Activated naive CD8-positive, alpha-beta T cell treated with anti-CD3 and anti-CD28 coated beads for 36 hours (primary cell): ENCODE data around the gene CACNA1S. TPM values are rescaled to one million over a fixed set of nuclear protein-coding genes. Genes with fewer than 3 reads are reported as not detected.

Experiments used
- DNase-seq: peaks from one replicate; pipeline ENCODE4 v3.0.0; 2021
- H3K27ac Mint-ChIP-seq: one replicate; pipeline ENCODE4 v1.8.0; 2022; ENCODE audit warnings: mild to moderate bottlenecking, moderate library complexity, mixed read lengths
- H3K27me3 Mint-ChIP-seq: one replicate; pipeline ENCODE4 v1.8.0; 2022; ENCODE audit warnings: mild to moderate bottlenecking, mixed read lengths
- H3K36me3 Mint-ChIP-seq: one replicate; pipeline ENCODE4 v1.8.0; 2021; ENCODE audit warnings: mild to moderate bottlenecking, mixed read lengths
- H3K4me1 Mint-ChIP-seq: one replicate; pipeline ENCODE4 v1.8.0; 2021; ENCODE audit warnings: mixed read lengths
- H3K4me3 Mint-ChIP-seq: one replicate; pipeline ENCODE4 v1.8.0; 2022; ENCODE audit warnings: mild to moderate bottlenecking, moderate library complexity, mixed read lengths
- H3K9me3 Mint-ChIP-seq: one replicate; pipeline ENCODE4 v1.8.0; 2022; ENCODE audit warnings: mixed read lengths
- total RNA-seq, 2 experiments: library from RNA; stranded (reverse); gene quantifications; one replicate each; pipeline ENCODE4 v1.2.3, GENCODE V29; 2021

Gene CACNA1S
- total RNA-seq, 2 experiments from 2014 or later = not detected

GRCh38 chr1:201059871-201060555 is 52.2 kb downstream of the CACNA1S start:
- Mint-ChIP-seq H3K36me3 (no peaks in the 10 kb centered on the region), H3K9me3 (no peaks in the 10 kb centered on the region), H3K27me3 (no peaks in the 10 kb centered on the region), H3K27ac (no peak overlapping the region), H3K4me1 (peaks cover 6% of the 10 kb centered on the region), H3K4me3 (no peak overlapping the region)
- no peak for DNase-seq

- H3K9me3 Mint-ChIP-seq = no peaks in the 10 kb centered on the region
- no peaks in the 10 kb centered on the region for H3K27me3 Mint-ChIP-seq
- no peak overlapping the region for H3K27ac Mint-ChIP-seq
- DNase-seq = no peak
- H3K4me3 Mint-ChIP-seq = no peak overlapping the region
- no peaks in the 10 kb centered on the region for H3K36me3 Mint-ChIP-seq
- peaks cover 6% of the 10 kb centered on the region for H3K4me1 Mint-ChIP-seq
These were observed 52.8 kb downstream of the CACNA1S start for GRCh38 chr1:201059401-201059800.

- H3K4me1 Mint-ChIP-seq = peaks cover 9% of the 10 kb centered on the region
- H3K9me3 Mint-ChIP-seq = no peaks in the 10 kb centered on the region
- no peaks in the 10 kb centered on the region for H3K27me3 Mint-ChIP-seq
- no peak overlapping the region for H3K4me3 Mint-ChIP-seq
- H3K27ac Mint-ChIP-seq = no peak overlapping the region
- no peak for DNase-seq
- no peaks in the 10 kb centered on the region for H3K36me3 Mint-ChIP-seq
These were observed 58.1 kb downstream of the CACNA1S start for GRCh38 chr1:201054091-201054543.

GRCh38 chr1:201053155-201053860 is 58.9 kb downstream of the CACNA1S start:
- Mint-ChIP-seq H3K27ac (no peak overlapping the region), H3K27me3 (no peaks in the 10 kb centered on the region), H3K36me3 (no peaks in the 10 kb centered on the region), H3K9me3 (no peaks in the 10 kb centered on the region), H3K4me1 (peaks cover 9% of the 10 kb centered on the region), H3K4me3 (no peak overlapping the region)
- peak; percentile 8 for DNase-seq

- no peak overlapping the region for H3K4me3 Mint-ChIP-seq
- H3K36me3 Mint-ChIP-seq = no peaks in the 10 kb centered on the region
- no peak for DNase-seq
- no peaks in the 10 kb centered on the region for H3K27me3 Mint-ChIP-seq
- H3K27ac Mint-ChIP-seq = no peak overlapping the region
- H3K9me3 Mint-ChIP-seq = no peaks in the 10 kb centered on the region
- peaks cover 3% of the 10 kb centered on the region for H3K4me1 Mint-ChIP-seq
These were observed 60.8 kb downstream of the CACNA1S start for GRCh38 chr1:201051399-201051798.

- no peaks in the 10 kb centered on the region for H3K36me3 Mint-ChIP-seq
- no peaks in the 10 kb centered on the region for H3K9me3 Mint-ChIP-seq
- H3K4me1 Mint-ChIP-seq = peaks cover 3% of the 10 kb centered on the region
- no peak overlapping the region for H3K27ac Mint-ChIP-seq
- no peak for DNase-seq
- no peaks in the 10 kb centered on the region for H3K27me3 Mint-ChIP-seq
- no peak overlapping the region for H3K4me3 Mint-ChIP-seq
These were observed 61.5 kb downstream of the CACNA1S start for GRCh38 chr1:201050515-201051277.

GRCh38 chr1:201049248-201049831 is 62.9 kb downstream of the CACNA1S start:
- Mint-ChIP-seq H3K27ac (no peak overlapping the region), H3K36me3 (no peaks in the 10 kb centered on the region), H3K4me3 (no peak overlapping the region), H3K9me3 (no peaks in the 10 kb centered on the region), H3K27me3 (no peaks in the 10 kb centered on the region), H3K4me1 (peaks cover 3% of the 10 kb centered on the region)
- DNase-seq = no peak

GRCh38 chr1:201048521-201048920 is 63.7 kb downstream of the CACNA1S start:
- Mint-ChIP-seq H3K36me3 (no peaks in the 10 kb centered on the region), H3K9me3 (no peaks in the 10 kb centered on the region), H3K27ac (no peak overlapping the region), H3K4me3 (no peak overlapping the region), H3K4me1 (peaks cover 3% of the 10 kb centered on the region), H3K27me3 (no peaks in the 10 kb centered on the region)
- DNase-seq = no peak

- Mint-ChIP-seq H3K36me3 (no peaks in the 10 kb centered on the region), H3K9me3 (no peaks in the 10 kb centered on the region), H3K4me1 (peaks cover 3% of the 10 kb centered on the region), H3K4me3 (no peak overlapping the region), H3K27ac (no peak overlapping the region), H3K27me3 (no peaks in the 10 kb centered on the region)
- DNase-seq = no peak
These were observed 68.1 kb downstream of the CACNA1S start for GRCh38 chr1:201044119-201044518.

- Mint-ChIP-seq H3K4me1 (peaks cover 3% of the 10 kb centered on the region), H3K9me3 (no peaks in the 10 kb centered on the region), H3K36me3 (no peaks in the 10 kb centered on the region), H3K27me3 (no peaks in the 10 kb centered on the region), H3K27ac (no peak overlapping the region), H3K4me3 (no peak overlapping the region)
- DNase-seq = peak; percentile 50
These were observed 69.3 kb downstream of the CACNA1S start for GRCh38 chr1:201042779-201043461.

GRCh38 chr1:201041011-201041410 is 71.2 kb downstream of the CACNA1S start:
- Mint-ChIP-seq H3K4me1 (peaks cover 3% of the 10 kb centered on the region), H3K27me3 (no peaks in the 10 kb centered on the region), H3K36me3 (no peaks in the 10 kb centered on the region), H3K27ac (no peak overlapping the region), H3K4me3 (no peak overlapping the region), H3K9me3 (no peaks in the 10 kb centered on the region)
- no peak for DNase-seq

GRCh38 chr1:201039876-201040275 is 72.3 kb downstream of the CACNA1S start:
- no peak for DNase-seq
- H3K36me3 Mint-ChIP-seq = no peaks in the 10 kb centered on the region
- no peak overlapping the region for H3K4me3 Mint-ChIP-seq
- no peak overlapping the region for H3K27ac Mint-ChIP-seq
- no peaks in the 10 kb centered on the region for H3K9me3 Mint-ChIP-seq
- H3K27me3 Mint-ChIP-seq = no peaks in the 10 kb centered on the region
- peaks cover 3% of the 10 kb centered on the region for H3K4me1 Mint-ChIP-seq

GRCh38 chr1:201039418-201039817 is 72.8 kb downstream of the CACNA1S start:
- DNase-seq = no peak
- Mint-ChIP-seq H3K27me3 (no peaks in the 10 kb centered on the region), H3K36me3 (no peaks in the 10 kb centered on the region), H3K4me1 (peaks cover 3% of the 10 kb centered on the region), H3K4me3 (no peak overlapping the region), H3K27ac (no peak overlapping the region), H3K9me3 (no peaks in the 10 kb centered on the region)

- H3K27me3 Mint-ChIP-seq = no peaks in the 10 kb centered on the region
- no peaks in the 10 kb centered on the region for H3K36me3 Mint-ChIP-seq
- H3K4me3 Mint-ChIP-seq = no peak overlapping the region
- DNase-seq = no peak
- H3K27ac Mint-ChIP-seq = no peak overlapping the region
- peaks cover 3% of the 10 kb centered on the region for H3K4me1 Mint-ChIP-seq
- H3K9me3 Mint-ChIP-seq = no peaks in the 10 kb centered on the region
These were observed 73.9 kb downstream of the CACNA1S start for GRCh38 chr1:201038186-201038876.
